IMR-90 (cell line): ENCODE measurements around the gene COL28A1. TPM values are rescaled to one million over a fixed set of nuclear protein-coding genes. Genes with fewer than 3 reads are reported as not detected.

Source experiments
- ATAC-seq: fragments of 200-7000 bp; cut with Tn5 transposase; 2 replicates; pipeline ENCODE4 v1.9.1; 2020; ENCODE audit warnings: low read depth, mild to moderate bottlenecking, moderate library complexity
- BruUV-seq: library from RNA; stranded (reverse); fragments of 400-500 nt; replicated peaks from 2 replicates; lab custom pipeline; 2021; lab: Mats Ljungman, UMichigan
- CTCF ChIA-PET: fragments of 300-600 bp; formaldehyde crosslinking; extraction: SDS; loops from one replicate; lab custom pipeline; 2021; ENCODE audit warnings: antibody characterized with exemption; lab: Yijun Ruan, JAX
- POLR2A ChIA-PET: fragments of 300-600 bp; sonication (Branson Sonifier 250); formaldehyde crosslinking; loops from one replicate; lab custom pipeline; 2022; ENCODE audit warnings: antibody characterized with exemption; ENCODE audit not compliant: unreplicated experiment; lab: Charles Lee
- DNase-seq: peaks from one replicate; pipeline ENCODE4 v3.0.0; 2013
- H2AFZ ChIP-seq: replicated peaks from 2 replicates; pipeline ENCODE3; 2013; ENCODE audit warnings: low read length, mild to moderate bottlenecking; ENCODE audit not compliant: poor library complexity
- H2AK5ac ChIP-seq: 2 replicates; pipeline ENCODE4 v1.6.1; 2013; ENCODE audit warnings: low read depth, low read length, inconsistent platforms
- H2AK9ac ChIP-seq: replicated peaks from 2 replicates; pipeline ENCODE3; 2013; ENCODE audit warnings: mild to moderate bottlenecking, low read depth, low read length, moderate library complexity; ENCODE audit not compliant: poor library complexity
- H2BK120ac ChIP-seq: 2 replicates; pipeline ENCODE4 v1.6.1; 2013; ENCODE audit warnings: low read depth, low read length, inconsistent platforms
- H2BK15ac ChIP-seq: 3 replicates; pipeline ENCODE4 v1.6.1; 2013; ENCODE audit warnings: low read depth, low read length, inconsistent platforms
- H2BK20ac ChIP-seq: 2 replicates; pipeline ENCODE4 v1.6.1; 2013; ENCODE audit warnings: low read depth, mild to moderate bottlenecking, inconsistent platforms, low read length, moderate library complexity
- H2BK5ac ChIP-seq: 2 replicates; pipeline ENCODE4 v1.6.1; 2013; ENCODE audit warnings: mild to moderate bottlenecking, low read depth, low read length, inconsistent platforms; ENCODE audit not compliant: poor library complexity, severe bottlenecking
- H3K14ac ChIP-seq: replicated peaks from 2 replicates; pipeline ENCODE4 v1.6.1; 2013; ENCODE audit warnings: low read depth, low read length, inconsistent platforms
- H3K18ac ChIP-seq: 2 replicates; pipeline ENCODE4 v1.6.1; 2013; ENCODE audit warnings: low read depth, low read length, control low read depth
- H3K23ac ChIP-seq: 2 replicates; pipeline ENCODE4 v1.6.1; 2013; ENCODE audit warnings: low read depth, low read length, inconsistent platforms
- H3K27ac ChIP-seq: 2 replicates; pipeline ENCODE4 v1.5.1; 2013; ENCODE audit warnings: mild to moderate bottlenecking, control low read depth, low read length; ENCODE audit not compliant: insufficient read depth
- H3K27me3 ChIP-seq: 2 replicates; pipeline ENCODE4 v1.6.1; 2013; ENCODE audit warnings: low read length; ENCODE audit not compliant: control insufficient read depth, insufficient read depth
- H3K36me3 ChIP-seq: 2 replicates; pipeline ENCODE4 v1.6.1; 2013; ENCODE audit warnings: low read length, mixed read lengths; ENCODE audit not compliant: control insufficient read depth, insufficient read depth
- H3K4ac ChIP-seq: 2 replicates; pipeline ENCODE4 v1.6.1; 2013; ENCODE audit warnings: low read depth, low read length, inconsistent platforms
- H3K4me1 ChIP-seq: 2 replicates; pipeline ENCODE4 v1.6.1; 2013; ENCODE audit warnings: low read length, mixed read lengths; ENCODE audit not compliant: control insufficient read depth, insufficient read depth
- H3K4me2 ChIP-seq: 2 replicates; pipeline ENCODE4 v1.6.1; 2013; ENCODE audit warnings: low read depth, mild to moderate bottlenecking, control low read depth, low read length, moderate library complexity
- H3K4me3 ChIP-seq: 2 replicates; pipeline ENCODE4 v1.5.1; 2013; ENCODE audit warnings: low read depth, mild to moderate bottlenecking, control low read depth, low read length, moderate library complexity; ENCODE audit not compliant: insufficient read depth
- H3K56ac ChIP-seq: 2 replicates; pipeline ENCODE4 v1.6.1; 2013; ENCODE audit warnings: low read length, inconsistent platforms; ENCODE audit not compliant: insufficient read depth; ENCODE audit errors: extremely low read depth
- H3K79me1 ChIP-seq, 2 experiments: 2 replicates each; pipeline ENCODE4 v1.6.1; 2013; ENCODE audit warnings: low read length in 2 of 2, inconsistent platforms in 1 of 2, low read depth in 1 of 2
- H3K9ac ChIP-seq: 2 replicates; pipeline ENCODE4 v1.6.1; 2013; ENCODE audit warnings: low read depth, low read length, control low read depth
- H3K9me1 ChIP-seq: 2 replicates; pipeline ENCODE4 v1.6.1; 2013; ENCODE audit warnings: low read length, inconsistent platforms; ENCODE audit not compliant: insufficient read depth
- H3K9me3 ChIP-seq: 2 replicates; pipeline ENCODE4 v1.6.1; 2013; ENCODE audit warnings: low read length; ENCODE audit not compliant: control insufficient read depth, insufficient read depth
- H4K20me1 ChIP-seq: 2 replicates; pipeline ENCODE4 v1.6.1; 2013; ENCODE audit warnings: low read length, inconsistent platforms; ENCODE audit not compliant: insufficient read depth
- H4K5ac ChIP-seq: 2 replicates; pipeline ENCODE4 v1.6.1; 2013; ENCODE audit warnings: mild to moderate bottlenecking, low read depth, low read length, control low read depth
- H4K8ac ChIP-seq, 2 experiments: 2 replicates each; pipeline ENCODE4 v1.6.1; 2013; ENCODE audit warnings: low read depth in 2 of 2, low read length in 2 of 2, control low read depth in 1 of 2, inconsistent platforms in 1 of 2
- H4K91ac ChIP-seq: 2 replicates; pipeline ENCODE4 v1.6.1; 2013; ENCODE audit warnings: low read depth, low read length, inconsistent platforms; ENCODE audit not compliant: insufficient read depth
- BHLHE40 ChIP-seq: fragments of 150-350 bp; IDR thresholded peaks from 2 replicates; pipeline ENCODE4 v1.6.1; 2016; ENCODE audit warnings: mild to moderate bottlenecking, low read depth, low read length
- CEBPB ChIP-seq: IDR thresholded peaks from 2 replicates; pipeline ENCODE4 v1.6.1; 2012; ENCODE audit warnings: low read depth, low read length, improper control_type of control experiment
- CTCF ChIP-seq: conservative IDR thresholded peaks from 2 replicates; pipeline ENCODE4 v1.5.1; 2012; ENCODE audit warnings: mild to moderate bottlenecking, low read depth, low read length, improper control_type of control experiment
- ELK1 ChIP-seq: fragments of 150-350 bp; IDR thresholded peaks from 2 replicates; pipeline ENCODE4 v1.6.1; 2016; ENCODE audit warnings: low read depth, mild to moderate bottlenecking, low read length, moderate library complexity, borderline replicate concordance
- FOS ChIP-seq: fragments of 150-350 bp; IDR thresholded peaks from 2 replicates; pipeline ENCODE4 v1.6.1; 2016; ENCODE audit warnings: low read depth, low read length
- MAFK ChIP-seq: IDR thresholded peaks from 2 replicates; pipeline ENCODE4 v1.6.1; 2012; ENCODE audit warnings: low read depth, low read length, improper control_type of control experiment
- MAZ ChIP-seq: IDR thresholded peaks from 2 replicates; pipeline ENCODE4 v1.6.1; 2012; ENCODE audit warnings: low read depth, mild to moderate bottlenecking, low read length, improper control_type of control experiment, moderate library complexity, borderline replicate concordance
- MXI1 ChIP-seq: IDR thresholded peaks from 2 replicates; pipeline ENCODE4 v1.6.1; 2012; ENCODE audit warnings: low read depth, mild to moderate bottlenecking, low read length, moderate library complexity, borderline replicate concordance
- POLR2A ChIP-seq: IDR thresholded peaks from 2 replicates; pipeline ENCODE4 v1.6.1; 2012; ENCODE audit warnings: mild to moderate bottlenecking, low read depth, low read length
- RCOR1 ChIP-seq: IDR thresholded peaks from 2 replicates; pipeline ENCODE4 v1.6.1; 2012; ENCODE audit warnings: mild to moderate bottlenecking, low read length, improper control_type of control experiment; ENCODE audit not compliant: insufficient replicate concordance
- SMC3 ChIP-seq: fragments of 150-350 bp; IDR thresholded peaks from 2 replicates; pipeline ENCODE4 v1.6.1; 2016; ENCODE audit warnings: low read depth, mild to moderate bottlenecking, antibody characterized with exemption, low read length, moderate library complexity
- USF2 ChIP-seq: fragments of 150-350 bp; IDR thresholded peaks from 2 replicates; pipeline ENCODE4 v1.6.1; 2017; ENCODE audit warnings: mild to moderate bottlenecking, antibody characterized with exemption, low read length, low read depth
- WGBS, 2 experiments: methylation state at CpG; one replicate each; pipeline versions ENCODE4 v1.1.5 to v1.1.7; 2013; ENCODE audit warnings: missing lambda C conversion rate in 2 of 2; ENCODE audit not compliant: insufficient read length in 1 of 2; ENCODE audit errors: extremely low coverage in 2 of 2; 5-methylcytosine and 5-hydroxymethylcytosine counted together
- dilution Hi-C: fragments of 300-500 bp; cut with HindIII; formaldehyde crosslinking; loops from one replicate; pipeline ENCODE4 v1.14.3; 2018; ENCODE audit warnings: low sequenced_read_pairs; ENCODE audit not compliant: unreplicated experiment
- in situ Hi-C: fragments of 300-500 bp; cut with MboI; formaldehyde crosslinking; loops from 3 replicates; pipeline ENCODE4 v1.14.3; 2019; ENCODE audit warnings: low sequenced_read_pairs, inconsistent platforms, mixed read lengths
- intact Hi-C: fragments of 100-400 bp; cut with micrococcal nuclease; formaldehyde crosslinking; loops from 2 replicates; pipeline ENCODE4 v1.10.0; 2022
- polyA plus RNA-seq, 3 experiments: library from polyadenylated mRNA; depleted of rRNA; stranded (reverse); fragments of >200 nt; gene quantifications; 2 replicates each; pipeline ENCODE4 v1.2.3, GENCODE V29; 2012; ENCODE audit warnings: low replicate concordance in 1 of 3
- total RNA-seq: library from RNA; depleted of rRNA; stranded (reverse); fragments of >200 nt; gene quantifications from 2 replicates; pipeline ENCODE4 v1.2.3, GENCODE V29; 2012

Gene COL28A1
- total and polyA plus RNA-seq, 2 of the 4 experiments (the other 2 are of a cell fraction), result under 0.01 to 0.05 TPM

GRCh38 chr7:7526006-7526405, 9.7 kb downstream of the COL28A1 start:
- peaks cover 2% of the 10 kb centered on the region; the same call in 1 of the 2 replicates for H3K4me1 ChIP-seq
- H3K9me1 ChIP-seq, result no peaks in the 10 kb centered on the region
- H3K56ac ChIP-seq, result no peak overlapping the region
- no peak overlapping the region for H3K9ac ChIP-seq
- H2BK20ac ChIP-seq, result no peak overlapping the region
- no peak overlapping the region for H2AK9ac ChIP-seq
- H2BK120ac ChIP-seq, result no peak overlapping the region
- H4K91ac ChIP-seq, result no peak overlapping the region
- H2BK15ac ChIP-seq, result no peak overlapping the region
- H3K23ac ChIP-seq, result no peak overlapping the region
- no peak overlapping the region for H3K4ac ChIP-seq
- no peaks in the 10 kb centered on the region for H3K9me3 ChIP-seq
- H3K18ac ChIP-seq, result no peak overlapping the region
- no peaks in the 10 kb centered on the region for H3K36me3 ChIP-seq
- TF ChIP-seq MAFK (no peak), MXI1 (no peak), RCOR1 (no peak), POLR2A (no peak), CTCF (no peak), ELK1 (no peak), FOS (no peak), USF2 (no peak), MAZ (no peak), SMC3 (no peak), CEBPB (no peak), BHLHE40 (no peak)
- ATAC-seq (no peak), DNase-seq (no peak)
- no peak overlapping the region for H4K8ac ChIP-seq
- no peak overlapping the region for H3K4me3 ChIP-seq
- no peak overlapping the region for H3K4me2 ChIP-seq
- dilution Hi-C loops, result no loop called here
- no peak overlapping the region for H2BK5ac ChIP-seq
- no peak overlapping the region for H3K27ac ChIP-seq
- no peaks in the 10 kb centered on the region for H4K20me1 ChIP-seq
- intact Hi-C loops, result no loop called here
- CTCF ChIA-PET, result interaction anchor here (1.1 kb wide), 1 partner anchor 102 kb away, joined by 3 read pairs; no protein-coding TSS in a partner anchor
- no peak overlapping the region for H3K14ac ChIP-seq
- no peak overlapping the region for H2AFZ ChIP-seq
- no peaks in the 10 kb centered on the region for H3K27me3 ChIP-seq
- H2AK5ac ChIP-seq, result no peak overlapping the region
- in situ Hi-C loops, result no loop called here
- H3K79me1 ChIP-seq, result no peaks in the 10 kb centered on the region
- POLR2A ChIA-PET, result no interaction called here
- no CpG with 5 or more reads among the region's 2 CpGs for WGBS, 2 experiments
- BruUV-seq, result no TSS peak
- H4K5ac ChIP-seq, result no peak overlapping the region
